GM21390 (cell line): Measurements from ENCODE around the gene ESR1.
"Not testable (repeated sequence)": the region's sequence is repeated elsewhere in the genome, so short reads cannot be mapped to it uniquely, and the experiment has no call there.

ENCODE experiments used
- ATAC-seq: cut with Tn5 transposase; IDR thresholded peaks from one replicate; pipeline ENCODE4 v1.9.1; 2021; ENCODE audit not compliant: unreplicated experiment

The ESR1 gene

GRCh38 chr6:152049502-152049901 lies 242.0 kb downstream of the ESR1 start:
- no peak for ATAC-seq

GRCh38 chr6:152050451-152051195 lies 243.1 kb downstream of the ESR1 start:
- no peak for ATAC-seq

GRCh38 chr6:152052061-152052460 lies 244.6 kb downstream of the ESR1 start:
- ATAC-seq: no peak

- no peak for ATAC-seq
Measured at GRCh38 chr6:152053332-152053731, 245.8 kb downstream of the ESR1 start.

- ATAC-seq: no peak
Measured at GRCh38 chr6:152054441-152054840, 247.0 kb downstream of the ESR1 start.

- ATAC-seq: no peak
Measured at GRCh38 chr6:152055517-152055916, 248.0 kb downstream of the ESR1 start.

- ATAC-seq: no peak
Measured at GRCh38 chr6:152057832-152058498, 250.5 kb downstream of the ESR1 start.

- no peak for ATAC-seq
Measured at GRCh38 chr6:152059909-152060308, 252.4 kb downstream of the ESR1 start.

GRCh38 chr6:152062476-152062875 lies 255.0 kb downstream of the ESR1 start:
- no peak for ATAC-seq

GRCh38 chr6:152063170-152063921 lies 255.9 kb downstream of the ESR1 start:
- no peak for ATAC-seq

GRCh38 chr6:152068622-152069261 lies 261.3 kb downstream of the ESR1 start:
- no peak for ATAC-seq

- no peak for ATAC-seq
Measured at GRCh38 chr6:152070556-152070955, 263.1 kb downstream of the ESR1 start.

- no peak for ATAC-seq
Measured at GRCh38 chr6:152071318-152071717, 263.8 kb downstream of the ESR1 start.

GRCh38 chr6:152071843-152072242 lies 264.4 kb downstream of the ESR1 start:
- no peak for ATAC-seq

GRCh38 chr6:152076242-152076641 lies 268.8 kb downstream of the ESR1 start:
- ATAC-seq: not testable (repeated sequence)

- ATAC-seq: no peak
Measured at GRCh38 chr6:152078001-152078400, 270.5 kb downstream of the ESR1 start.

- ATAC-seq: no peak
Measured at GRCh38 chr6:152078804-152079203, 271.3 kb downstream of the ESR1 start.

GRCh38 chr6:152085451-152085921 lies 278.0 kb downstream of the ESR1 start:
- no peak for ATAC-seq

GRCh38 chr6:152086223-152086873 lies 278.9 kb downstream of the ESR1 start:
- ATAC-seq: no peak

GRCh38 chr6:152087096-152087495 lies 279.6 kb downstream of the ESR1 start:
- ATAC-seq: no peak

GRCh38 chr6:152087701-152088100 lies 280.2 kb downstream of the ESR1 start:
- ATAC-seq: no peak
